A549 (cell line): ENCODE measurements around the gene ZNF26.

Source experiments
- BHLHE40 ChIP-seq: IDR thresholded peaks from 2 replicates; pipeline ENCODE4 v1.6.1; 2012; ENCODE audit warnings: low read depth, low read length, inconsistent platforms
- CTCF ChIP-seq: fragments of >200 bp; sonication (Bioruptor Twin); formaldehyde crosslinking; IDR thresholded peaks from 3 replicates; pipeline ENCODE4 v1.5.1; 2016
- MYC ChIP-seq: IDR thresholded peaks from 2 replicates; pipeline ENCODE4 v1.6.1; 2012; ENCODE audit warnings: mild to moderate bottlenecking, inconsistent platforms, low read length, improper control_type of control experiment, borderline replicate concordance
- POLR2A ChIP-seq: IDR thresholded peaks from 2 replicates; pipeline ENCODE4 v1.6.1; 2012; ENCODE audit warnings: mild to moderate bottlenecking, low read length
- RFX5 ChIP-seq: fragments of 450-650 bp; IDR thresholded peaks from 2 replicates; pipeline ENCODE4 v1.7.1; 2014; ENCODE audit warnings: antibody characterized with exemption, mild to moderate bottlenecking, moderate library complexity
- TF ChIP-seq, protein P1 (sequence below): fragments of 200-600 bp; sonication (generic); IDR thresholded peaks from 2 replicates; pipeline ENCODE4 v1.6.1; 2016; ENCODE audit warnings: antibody characterized with exemption, mild to moderate bottlenecking, moderate library complexity
- TF ChIP-seq, protein P2 (sequence below): fragments of 250-450 bp; sonication (Bioruptor Pico); IDR thresholded peaks from 2 replicates; pipeline ENCODE4 v1.5.0; 2021; ENCODE audit warnings: mild to moderate bottlenecking, moderate library complexity, borderline replicate concordance

DNA sequence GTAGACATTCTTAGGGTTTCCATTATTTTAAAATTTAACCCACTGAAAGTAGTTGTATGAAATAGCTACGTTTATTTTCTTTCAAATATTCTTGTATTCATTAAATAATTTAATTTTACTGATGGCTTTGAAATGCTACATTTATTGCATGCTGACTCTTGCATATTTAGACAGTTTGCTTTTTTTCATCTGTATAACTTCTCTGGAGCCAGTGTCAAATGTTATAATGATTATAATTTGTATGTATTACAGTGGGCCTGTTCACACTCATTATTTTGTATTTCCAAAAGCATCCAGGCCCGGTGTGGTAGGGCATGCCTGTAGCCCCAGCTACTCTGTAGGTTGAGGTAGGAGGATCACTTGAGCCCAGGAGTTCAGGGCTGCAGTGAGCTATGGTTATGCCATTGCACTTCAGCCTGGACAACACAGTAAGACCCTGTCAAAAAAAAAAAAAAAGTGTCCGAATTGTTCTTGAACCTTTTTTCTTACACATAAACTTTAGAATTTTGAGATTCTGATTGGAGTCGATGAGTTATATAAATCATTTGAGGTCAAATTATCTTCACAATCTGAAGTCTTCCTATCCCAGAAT is 52.0 kb downstream of the ZNF26 start:
- TF ChIP-seq, protein P1, sequence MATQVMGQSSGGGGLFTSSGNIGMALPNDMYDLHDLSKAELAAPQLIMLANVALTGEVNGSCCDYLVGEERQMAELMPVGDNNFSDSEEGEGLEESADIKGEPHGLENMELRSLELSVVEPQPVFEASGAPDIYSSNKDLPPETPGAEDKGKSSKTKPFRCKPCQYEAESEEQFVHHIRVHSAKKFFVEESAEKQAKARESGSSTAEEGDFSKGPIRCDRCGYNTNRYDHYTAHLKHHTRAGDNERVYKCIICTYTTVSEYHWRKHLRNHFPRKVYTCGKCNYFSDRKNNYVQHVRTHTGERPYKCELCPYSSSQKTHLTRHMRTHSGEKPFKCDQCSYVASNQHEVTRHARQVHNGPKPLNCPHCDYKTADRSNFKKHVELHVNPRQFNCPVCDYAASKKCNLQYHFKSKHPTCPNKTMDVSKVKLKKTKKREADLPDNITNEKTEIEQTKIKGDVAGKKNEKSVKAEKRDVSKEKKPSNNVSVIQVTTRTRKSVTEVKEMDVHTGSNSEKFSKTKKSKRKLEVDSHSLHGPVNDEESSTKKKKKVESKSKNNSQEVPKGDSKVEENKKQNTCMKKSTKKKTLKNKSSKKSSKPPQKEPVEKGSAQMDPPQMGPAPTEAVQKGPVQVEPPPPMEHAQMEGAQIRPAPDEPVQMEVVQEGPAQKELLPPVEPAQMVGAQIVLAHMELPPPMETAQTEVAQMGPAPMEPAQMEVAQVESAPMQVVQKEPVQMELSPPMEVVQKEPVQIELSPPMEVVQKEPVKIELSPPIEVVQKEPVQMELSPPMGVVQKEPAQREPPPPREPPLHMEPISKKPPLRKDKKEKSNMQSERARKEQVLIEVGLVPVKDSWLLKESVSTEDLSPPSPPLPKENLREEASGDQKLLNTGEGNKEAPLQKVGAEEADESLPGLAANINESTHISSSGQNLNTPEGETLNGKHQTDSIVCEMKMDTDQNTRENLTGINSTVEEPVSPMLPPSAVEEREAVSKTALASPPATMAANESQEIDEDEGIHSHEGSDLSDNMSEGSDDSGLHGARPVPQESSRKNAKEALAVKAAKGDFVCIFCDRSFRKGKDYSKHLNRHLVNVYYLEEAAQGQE, result no peak
- TF ChIP-seq MYC (no peak), CTCF (no peak), POLR2A (no peak), RFX5 (no peak), BHLHE40 (no peak)
- TF ChIP-seq, protein P2, sequence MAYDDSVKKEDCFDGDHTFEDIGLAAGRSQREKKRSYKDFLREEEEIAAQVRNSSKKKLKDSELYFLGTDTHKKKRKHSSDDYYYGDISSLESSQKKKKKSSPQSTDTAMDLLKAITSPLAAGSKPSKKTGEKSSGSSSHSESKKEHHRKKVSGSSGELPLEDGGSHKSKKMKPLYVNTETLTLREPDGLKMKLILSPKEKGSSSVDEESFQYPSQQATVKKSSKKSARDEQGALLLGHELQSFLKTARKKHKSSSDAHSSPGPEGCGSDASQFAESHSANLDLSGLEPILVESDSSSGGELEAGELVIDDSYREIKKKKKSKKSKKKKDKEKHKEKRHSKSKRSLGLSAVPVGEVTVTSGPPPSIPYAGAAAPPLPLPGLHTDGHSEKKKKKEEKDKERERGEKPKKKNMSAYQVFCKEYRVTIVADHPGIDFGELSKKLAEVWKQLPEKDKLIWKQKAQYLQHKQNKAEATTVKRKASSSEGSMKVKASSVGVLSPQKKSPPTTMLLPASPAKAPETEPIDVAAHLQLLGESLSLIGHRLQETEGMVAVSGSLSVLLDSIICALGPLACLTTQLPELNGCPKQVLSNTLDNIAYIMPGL, result no peak
